HEK293 (cell line): Measurements from ENCODE around the gene DGCR2.

Experiments
- CTCF ChIA-PET: fragments of 350-600 bp; formaldehyde crosslinking; extraction: SDS; loops from one replicate; lab custom pipeline; 2021; ENCODE audit warnings: antibody characterized with exemption; lab: Yijun Ruan, JAX
- POLR2A ChIA-PET: fragments of 300-600 bp; formaldehyde crosslinking; extraction: SDS; loops from one replicate; lab custom pipeline; 2020; ENCODE audit warnings: antibody characterized with exemption, inconsistent platforms; lab: Yijun Ruan, JAX
- H3K27ac ChIP-seq: fragments of 200-500 bp; sonication (Bioruptor generic); 2 replicates; pipeline ENCODE4 v1.5.1; 2014; ENCODE audit warnings: low read depth, low read length, control low read depth, inconsistent platforms; ENCODE audit errors: extremely low read depth
- H3K36me3 ChIP-seq, 2 experiments: fragments of 200-500 bp in 1 of 2; sonication (Bioruptor generic) in 1 of 2; 1 replicate in 1 of 2; 2 replicates in 1 of 2; pipeline ENCODE4 v1.5.1; 2014 to 2017; ENCODE audit warnings: inconsistent platforms in 2 of 2, low read length in 2 of 2; ENCODE audit not compliant: control insufficient read depth in 2 of 2, insufficient read depth in 1 of 2
- H3K4me1 ChIP-seq: fragments of 200-500 bp; sonication (Bioruptor generic); 2 replicates; pipeline ENCODE4 v1.5.1; 2014; ENCODE audit warnings: mild to moderate bottlenecking, low read length, inconsistent platforms; ENCODE audit not compliant: control insufficient read depth, insufficient read depth
- H3K4me3 ChIP-seq: 2 replicates; pipeline ENCODE4 v1.5.1; 2011; ENCODE audit warnings: low read depth, mild to moderate bottlenecking, control low read depth, low read length, moderate library complexity
- H3K9me3 ChIP-seq: fragments of 200-500 bp; sonication (Bioruptor generic); 2 replicates; pipeline ENCODE4 v1.5.1; 2014; ENCODE audit warnings: low read depth, low read length, inconsistent platforms; ENCODE audit not compliant: control insufficient read depth, insufficient read depth
- GLI2 ChIP-seq: fragments of 450-650 bp; formaldehyde crosslinking; IDR thresholded peaks from 2 replicates; pipeline ENCODE4; 2017; ENCODE audit warnings: missing biosample characterization, missing genetic modification characterization, low read depth, borderline replicate concordance
- INSM2 ChIP-seq: fragments of 450-650 bp; formaldehyde crosslinking; IDR thresholded peaks from 2 replicates; pipeline ENCODE4 v1.5.1; 2016; ENCODE audit warnings: missing biosample characterization, missing genetic modification characterization
- KLF8 ChIP-seq: fragments of 450-650 bp; formaldehyde crosslinking; IDR thresholded peaks from 2 replicates; pipeline ENCODE4 v1.5.1; 2016; ENCODE audit warnings: missing biosample characterization, missing genetic modification characterization
- OSR2 ChIP-seq: fragments of 450-650 bp; formaldehyde crosslinking; IDR thresholded peaks from 2 replicates; pipeline ENCODE4 v1.5.1; 2016; ENCODE audit warnings: missing biosample characterization, missing genetic modification characterization
- PRDM10 ChIP-seq: fragments of 450-650 bp; formaldehyde crosslinking; IDR thresholded peaks from 2 replicates; pipeline ENCODE4 v1.5.1; 2016; ENCODE audit warnings: missing biosample characterization, missing genetic modification characterization
- PRDM6 ChIP-seq: fragments of 450-650 bp; formaldehyde crosslinking; IDR thresholded peaks from 2 replicates; pipeline ENCODE4 v1.5.1; 2017; ENCODE audit warnings: missing biosample characterization, missing genetic modification characterization
- REST ChIP-seq: fragments of 450-650 bp; formaldehyde crosslinking; IDR thresholded peaks from 2 replicates; pipeline ENCODE4 v1.5.1; 2016; ENCODE audit warnings: missing biosample characterization, missing genetic modification characterization
- TRIM28 ChIP-seq: IDR thresholded peaks from 2 replicates; pipeline ENCODE4 v1.6.1; 2011; ENCODE audit warnings: low read length, control low read depth, borderline replicate concordance
- ZFP37 ChIP-seq: fragments of 450-650 bp; formaldehyde crosslinking; IDR thresholded peaks from 2 replicates; pipeline ENCODE4 v1.5.1; 2016; ENCODE audit warnings: missing biosample characterization, missing genetic modification characterization
- ZNF140 ChIP-seq: fragments of 450-650 bp; formaldehyde crosslinking; IDR thresholded peaks from 2 replicates; pipeline ENCODE4 v1.5.1; 2016; ENCODE audit warnings: missing biosample characterization, missing genetic modification characterization
- ZNF175 ChIP-seq: fragments of 450-650 bp; formaldehyde crosslinking; IDR thresholded peaks from 2 replicates; pipeline ENCODE4 v1.5.1; 2016; ENCODE audit warnings: missing biosample characterization, missing genetic modification characterization
- ZNF221 ChIP-seq: fragments of 450-650 bp; formaldehyde crosslinking; IDR thresholded peaks from 2 replicates; pipeline ENCODE4 v1.5.1; 2017; ENCODE audit warnings: missing biosample characterization, missing genetic modification characterization, borderline replicate concordance
- ZNF223 ChIP-seq: fragments of 450-650 bp; formaldehyde crosslinking; IDR thresholded peaks from 2 replicates; pipeline ENCODE4 v1.5.1; 2016; ENCODE audit warnings: missing biosample characterization, missing genetic modification characterization
- ZNF48 ChIP-seq: fragments of 450-650 bp; formaldehyde crosslinking; IDR thresholded peaks from 2 replicates; pipeline ENCODE4 v1.5.1; 2016; ENCODE audit warnings: missing biosample characterization, missing genetic modification characterization
- ZNF639 ChIP-seq: fragments of 450-650 bp; formaldehyde crosslinking; IDR thresholded peaks from 2 replicates; pipeline ENCODE4 v1.5.1; 2016; ENCODE audit warnings: missing biosample characterization, missing genetic modification characterization
- ZNF830 ChIP-seq: fragments of 450-650 bp; IDR thresholded peaks from 2 replicates; pipeline ENCODE4 v1.5.0; 2018; ENCODE audit warnings: missing biosample characterization, missing genetic modification characterization, low read depth, mild to moderate bottlenecking, moderate library complexity

The DGCR2 gene

GRCh38 chr22:19011075-19011474 lies 111.1 kb downstream of the DGCR2 start (continued):
- TF ChIP-seq GLI2 (tag by site-specific recombination) (no peak), ZNF830 (tag by site-specific recombination) (no peak), ZNF221 (tag by site-specific recombination) (no peak), PRDM6 (tag by site-specific recombination) (peak; percentile 72), INSM2 (0 out of 2 replicates have a peak, but pooled peaks have one; percentile 36), REST (tag by site-specific recombination) (no peak), KLF8 (tag by site-specific recombination) (0 out of 2 replicates have a peak, but pooled peaks have one; percentile 21), ZNF223 (tag by site-specific recombination) (no peak), ZNF140 (tag by site-specific recombination) (no peak), PRDM10 (no peak), ZNF48 (tag by site-specific recombination) (no peak), TRIM28 (no peak), ZNF175 (tag by site-specific recombination) (no peak), OSR2 (tag by site-specific recombination) (peak; percentile 82), ZNF639 (tag by site-specific recombination) (no peak)

GRCh38 chr22:19005905-19006304 lies 116.3 kb downstream of the DGCR2 start:
- Histone ChIP-seq H3K36me3 (no peaks in the 10 kb centered on the region), H3K9me3 (no peaks in the 10 kb centered on the region), H3K4me3 (no peak overlapping the region), H3K4me1 (0 out of 2 replicates have a peak, but pooled peaks cover under 1% of the 10 kb centered on the region)
- ChIA-PET POLR2A (no interaction called here), CTCF (no interaction called here)
- TF ChIP-seq ZFP37 (tag by site-specific recombination): no peak
- TF ChIP-seq, all 188 proteins: peak for 0
- H3K27ac ChIP-seq: no peak overlapping the region
